Small intestine (tissue), 7 donors: ENCODE measurements around the gene NUP210. TPM values are rescaled to one million over a fixed set of nuclear protein-coding genes. Genes with fewer than 3 reads are reported as not detected.

ENCODE experiments used
- DNase-seq, 2 donors: peaks; one replicate each; pipeline versions ENCODE4 v3.0.0 to v3.0.0-alpha.2; 2013
- FAIRE-seq: peaks from 2 replicates; lab custom pipeline; 2012; peaks lifted over from hg19 to GRCh38; lab: Jason Lieb, UNC
- H3K27ac ChIP-seq, 3 donors: one replicate each; pipeline ENCODE4 v1.5.1; 2013; ENCODE audit warnings: low read length in 2 of 3, mild to moderate bottlenecking in 2 of 3, control low read depth in 1 of 3, inconsistent platforms in 1 of 3, low read depth in 1 of 3, moderate library complexity in 1 of 3
- H3K27me3 ChIP-seq, 3 donors: one replicate each; pipeline ENCODE4 v1.6.1; 2013; ENCODE audit warnings: low read length in 3 of 3, inconsistent platforms in 1 of 3; ENCODE audit not compliant: control insufficient read depth in 3 of 3, insufficient read depth in 3 of 3
- H3K36me3 ChIP-seq, 3 donors: one replicate each; pipeline ENCODE4 v1.6.1; 2013; ENCODE audit warnings: low read length in 3 of 3, inconsistent platforms in 1 of 3, low read depth in 1 of 3, mild to moderate bottlenecking in 1 of 3, moderate library complexity in 1 of 3; ENCODE audit not compliant: control insufficient read depth in 3 of 3, insufficient read depth in 2 of 3
- H3K4me1 ChIP-seq, 3 donors: one replicate each; pipeline ENCODE4 v1.6.1; 2013; ENCODE audit warnings: low read length in 2 of 3, inconsistent platforms in 1 of 3, low read depth in 1 of 3, mild to moderate bottlenecking in 1 of 3, moderate library complexity in 1 of 3; ENCODE audit not compliant: control insufficient read depth in 3 of 3, insufficient read depth in 2 of 3
- H3K4me3 ChIP-seq, 3 donors: one replicate each; pipeline ENCODE4 v1.5.1; 2013; ENCODE audit warnings: low read length in 3 of 3, control low read depth in 1 of 3, inconsistent platforms in 1 of 3, low read depth in 1 of 3, mild to moderate bottlenecking in 1 of 3, moderate library complexity in 1 of 3
- H3K9me3 ChIP-seq, 2 donors: one replicate each; pipeline ENCODE4 v1.6.1; 2013; ENCODE audit warnings: low read depth in 1 of 2, low read length in 1 of 2; ENCODE audit not compliant: control insufficient read depth in 2 of 2, insufficient read depth in 1 of 2
- WGBS, 3 donors: extraction: QIAGEN DNeasy Blood & Tissue Kit; methylation state at CpG; one replicate each; pipeline ENCODE4 v1.1.7; 2013; 5-methylcytosine and 5-hydroxymethylcytosine counted together
- polyA plus RNA-seq, 4 donors: library from polyadenylated mRNA; stranded (reverse) in 3 of 4; unstranded in 1 of 4; fragments of 200-250 nt in 3 of 4; fragments of 120-200 nt in 1 of 4; gene quantifications; one replicate each; pipeline versions ENCODE4 v1.2.1 to v1.2.3, GENCODE V29; 2013
- donor health status: healthy with polysubstance abuse.
- donor health status: control.
- donor health status: control.
- donor health status: Bipolar disorder and iron deficiency.
- donor health status: healthy.

NUP210 gene
- polyA plus RNA-seq, 4 donors, result 0.22 to 36.4 (median 5.6) TPM

- no peaks in the 10 kb centered on the region for H3K9me3 ChIP-seq
- H3K4me1 ChIP-seq, result no peaks in the 10 kb centered on the region
- FAIRE-seq (no peak), DNase-seq (no peak)
- peak overlapping the region in 1 of 3 donors; percentile 52 for H3K27ac ChIP-seq
- 88 to 91% (median 90%) methylated on average over 13 to 14 of the region's 14 CpGs for WGBS, 3 donors
- H3K36me3 ChIP-seq, result peaks cover 0 to 82% (median 0%) of the 10 kb centered on the region in 3 donors
- no peak overlapping the region for H3K4me3 ChIP-seq
- H3K27me3 ChIP-seq, result no peaks in the 10 kb centered on the region
These were observed 86.8 kb downstream of the NUP210 start for GRCh38 chr3:13333236-13333897.

GRCh38 chr3:13332740-13333139 lies 87.4 kb downstream of the NUP210 start:
- no peak for FAIRE-seq
- H3K4me1 ChIP-seq, result no peaks in the 10 kb centered on the region
- H3K27ac ChIP-seq, result peak overlapping the region in 1 of 3 donors; percentile 52
- DNase-seq, result no peak
- no peak overlapping the region for H3K4me3 ChIP-seq
- H3K27me3 ChIP-seq, result no peaks in the 10 kb centered on the region
- H3K36me3 ChIP-seq, result peaks cover 0 to 82% (median 0%) of the 10 kb centered on the region in 3 donors
- WGBS, 3 donors, result 74 to 86% (median 83%) methylated on average over 6 of the region's 6 CpGs
- no peaks in the 10 kb centered on the region for H3K9me3 ChIP-seq

GRCh38 chr3:13332158-13332557 lies 88.0 kb downstream of the NUP210 start:
- H3K9me3 ChIP-seq, result no peaks in the 10 kb centered on the region
- H3K4me3 ChIP-seq, result no peak overlapping the region
- H3K36me3 ChIP-seq, result peaks cover 0 to 82% (median 0%) of the 10 kb centered on the region in 3 donors
- peak in 1 of 2 donors; percentile 11 for DNase-seq
- no peaks in the 10 kb centered on the region for H3K4me1 ChIP-seq
- WGBS, 3 donors, result 35 to 49% (median 37%) methylated on average over 8 of the region's 8 CpGs
- H3K27ac ChIP-seq, result peak overlapping the region in 1 of 3 donors; percentile 75
- no peak for FAIRE-seq
- no peaks in the 10 kb centered on the region for H3K27me3 ChIP-seq

GRCh38 chr3:13329746-13330145 lies 90.4 kb downstream of the NUP210 start:
- FAIRE-seq, result no peak
- Histone ChIP-seq H3K4me3 (no peak overlapping the region), H3K27me3 (no peaks in the 10 kb centered on the region), H3K9me3 (no peaks in the 10 kb centered on the region), H3K27ac (no peak overlapping the region), H3K36me3 (peaks cover 0 to 80% (median 0%) of the 10 kb centered on the region in 3 donors), H3K4me1 (no peaks in the 10 kb centered on the region)
- WGBS, 3 donors, result 92 to 95% (median 93%) methylated on average over 5 of the region's 5 CpGs
- no peak for DNase-seq

GRCh38 chr3:13325892-13326443 lies 94.2 kb downstream of the NUP210 start:
- no peak overlapping the region for H3K27ac ChIP-seq
- WGBS, 3 donors, result 50 to 81% (median 80%) methylated on average over 7 of the region's 7 CpGs
- H3K4me3 ChIP-seq, result no peak overlapping the region
- DNase-seq (peak in 1 of 2 donors; percentile 18), FAIRE-seq (no peak)
- peaks cover 0 to 92% (median 0%) of the 10 kb centered on the region in 3 donors for H3K36me3 ChIP-seq
- no peaks in the 10 kb centered on the region for H3K27me3 ChIP-seq
- no peaks in the 10 kb centered on the region for H3K4me1 ChIP-seq
- H3K9me3 ChIP-seq, result no peaks in the 10 kb centered on the region

GRCh38 chr3:13324835-13325501 lies 95.2 kb downstream of the NUP210 start:
- no peak for FAIRE-seq
- no peak for DNase-seq
- Histone ChIP-seq H3K36me3 (peaks cover 0 to 88% (median 0%) of the 10 kb centered on the region in 3 donors), H3K9me3 (no peaks in the 10 kb centered on the region), H3K4me1 (no peaks in the 10 kb centered on the region), H3K27me3 (no peaks in the 10 kb centered on the region), H3K4me3 (no peak overlapping the region), H3K27ac (no peak overlapping the region)
- WGBS, 3 donors, result 91 to 95% (median 92%) methylated on average over 11 of the region's 11 CpGs

GRCh38 chr3:13323822-13324221 lies 96.3 kb downstream of the NUP210 start:
- WGBS, 3 donors, result 89 to 96% (median 91%) methylated on average over 5 of the region's 5 CpGs

GRCh38 chr3:13322324-13322723 lies 97.8 kb downstream of the NUP210 start:
- no peak for FAIRE-seq
- 91 to 94% (median 92%) methylated on average over 8 of the region's 8 CpGs for WGBS, 3 donors
- Histone ChIP-seq H3K4me3 (no peak overlapping the region), H3K4me1 (no peaks in the 10 kb centered on the region), H3K36me3 (peaks cover 0 to 92% (median 3%) of the 10 kb centered on the region in 3 donors), H3K27ac (no peak overlapping the region), H3K27me3 (no peaks in the 10 kb centered on the region), H3K9me3 (no peaks in the 10 kb centered on the region)
- DNase-seq, result no peak

More at GRCh38 chr3:13323822-13324221, 96.3 kb downstream of the NUP210 start:
- no peaks in the 10 kb centered on the region for H3K4me1 ChIP-seq
- H3K36me3 ChIP-seq, result peaks cover 0 to 91% (median 0%) of the 10 kb centered on the region in 3 donors
- no peaks in the 10 kb centered on the region for H3K9me3 ChIP-seq
- no peak overlapping the region for H3K27ac ChIP-seq
- DNase-seq (no peak), FAIRE-seq (no peak)
- no peaks in the 10 kb centered on the region for H3K27me3 ChIP-seq
- no peak overlapping the region for H3K4me3 ChIP-seq
